ENCODE measurements around the gene PRAME. TPM values are rescaled to one million over a fixed set of nuclear protein-coding genes. Genes with fewer than 3 reads are reported as not detected.

The PRAME gene
- total and polyA plus RNA-seq, 2 experiments from 2014 or later = not detected

- TF ChIP-seq ETS1 (IDR thresholded peaks at IDR 0.05) (no peak), POLR2AphosphoS5 (IDR thresholded peaks at IDR 0.05; ENCODE audit: low read depth) (no peak), STAT1 (IDR thresholded peaks at IDR 0.05; ENCODE audit: unreplicated experiment) (no peak), ZNF462 (CRISPR knock-in tag; IDR thresholded peaks at IDR 0.05) (no peak), EZH2phosphoT487 (IDR thresholded peaks at IDR 0.05; ENCODE audit: unreplicated experiment) (no peak), ZNF114 (CRISPR knock-in tag; IDR thresholded peaks at IDR 0.05) (no peak), EZH2 (IDR thresholded peaks at IDR 0.05; ENCODE audit: low read depth, unreplicated experiment) (no peak)
Observed at GRCh38 chr22:22498267-22498666, 60.8 kb downstream of the PRAME start (continued).

Small RNAs within 50 kb of the gene (small RNA-seq; reads per million reads assigned to genes)
- not detected for gene IGLV2-34 (ENCODE audit: low replicate concordance)

Other genes with a start within 250 kb of the PRAME start
- 5.7 and 6.7 TPM in 2 replicates for gene ZNF280B, start 50.5 kb downstream of the PRAME start, total RNA-seq (2014; rRNA removed; shearing (Covaris generic))
- gene ZNF280B, start 50.5 kb downstream of the PRAME start, polyA plus RNA-seq (2016; fragmentation: Nextera tagmentation; extraction: Ambion mirVana) = 5.3 and 5.5 TPM in 2 replicates
- gene ZNF280A, start 39.0 kb downstream of the PRAME start, total RNA-seq (2014; rRNA removed; shearing (Covaris generic)) = not detected in 2 replicates
- not detected in 2 replicates for gene ZNF280A, start 39.0 kb downstream of the PRAME start, polyA plus RNA-seq (2016; fragmentation: Nextera tagmentation; extraction: Ambion mirVana)
- gene GGTLC2, start 85.3 kb upstream of the PRAME start, total RNA-seq (2014; rRNA removed; shearing (Covaris generic)) = not detected in 2 replicates
- gene GGTLC2, start 85.3 kb upstream of the PRAME start, polyA plus RNA-seq (2016; fragmentation: Nextera tagmentation; extraction: Ambion mirVana) = not detected in 2 replicates